GM19372 (cell line): ENCODE results near the gene FOXC1.

ENCODE experiments used
- ATAC-seq: cut with Tn5 transposase; IDR thresholded peaks from one replicate; pipeline ENCODE4 v1.9.1; 2021; ENCODE audit warnings: mild to moderate bottlenecking, low read depth, moderate library complexity; ENCODE audit not compliant: unreplicated experiment

Gene FOXC1

GRCh38 chr6:1581120-1581991 lies 28.4 kb upstream of the FOXC1 start:
- ATAC-seq = no peak

GRCh38 chr6:1584146-1584545 lies 25.6 kb upstream of the FOXC1 start:
- ATAC-seq = no peak

GRCh38 chr6:1584996-1585668 lies 24.6 kb upstream of the FOXC1 start:
- no peak for ATAC-seq

GRCh38 chr6:1585669-1586049 lies 24.1 kb upstream of the FOXC1 start:
- ATAC-seq = no peak

- ATAC-seq = no peak
Measured at GRCh38 chr6:1586256-1586655, 23.5 kb upstream of the FOXC1 start.

GRCh38 chr6:1586861-1587450 lies 22.8 kb upstream of the FOXC1 start:
- ATAC-seq = no peak

GRCh38 chr6:1587546-1587945 lies 22.2 kb upstream of the FOXC1 start:
- no peak for ATAC-seq

- no peak for ATAC-seq
Measured at GRCh38 chr6:1587977-1588376, 21.7 kb upstream of the FOXC1 start.

GRCh38 chr6:1589208-1589607 lies 20.5 kb upstream of the FOXC1 start:
- no peak for ATAC-seq

DNA sequence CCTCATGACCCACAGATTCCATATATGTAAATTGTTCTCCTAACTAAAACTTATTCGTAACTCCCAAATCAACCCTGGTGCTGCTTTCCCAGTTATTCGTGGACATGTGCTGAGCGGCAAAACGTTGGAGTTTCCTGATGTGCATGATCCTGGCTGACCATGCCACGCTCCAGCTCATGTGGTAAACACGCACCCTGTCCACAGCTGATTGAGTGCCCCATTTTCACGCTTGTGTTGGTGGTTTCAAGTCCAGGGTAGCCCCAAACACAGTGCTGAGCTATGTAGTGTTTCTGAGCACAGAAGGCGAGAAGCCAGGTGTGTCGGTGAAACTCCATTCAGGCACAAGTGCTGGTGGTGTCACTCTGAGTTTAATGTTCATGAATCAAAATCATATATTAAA lies 19.1 kb upstream of the FOXC1 start:
- no peak for ATAC-seq

- ATAC-seq = no peak
Measured at GRCh38 chr6:1591243-1591642, 18.5 kb upstream of the FOXC1 start.

DNA sequence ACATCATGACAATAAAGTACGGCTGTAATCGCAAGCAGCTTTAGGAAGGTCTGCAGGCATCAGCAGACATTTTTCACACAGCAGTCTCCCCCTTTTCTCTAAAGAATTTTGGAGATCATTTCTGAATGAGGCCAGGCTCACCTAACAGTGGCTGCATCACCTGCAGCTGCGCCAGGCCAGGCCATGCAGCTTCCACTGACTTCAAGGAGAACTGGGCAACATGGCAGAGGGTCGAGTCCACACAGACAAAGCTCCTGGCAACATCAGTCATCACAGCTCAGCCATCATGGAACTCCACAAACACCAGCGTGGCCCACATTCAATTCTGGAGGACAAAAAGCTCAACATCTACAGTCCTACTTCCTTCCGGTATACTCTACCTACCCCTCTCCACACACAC lies 17.8 kb upstream of the FOXC1 start:
- ATAC-seq = no peak

DNA sequence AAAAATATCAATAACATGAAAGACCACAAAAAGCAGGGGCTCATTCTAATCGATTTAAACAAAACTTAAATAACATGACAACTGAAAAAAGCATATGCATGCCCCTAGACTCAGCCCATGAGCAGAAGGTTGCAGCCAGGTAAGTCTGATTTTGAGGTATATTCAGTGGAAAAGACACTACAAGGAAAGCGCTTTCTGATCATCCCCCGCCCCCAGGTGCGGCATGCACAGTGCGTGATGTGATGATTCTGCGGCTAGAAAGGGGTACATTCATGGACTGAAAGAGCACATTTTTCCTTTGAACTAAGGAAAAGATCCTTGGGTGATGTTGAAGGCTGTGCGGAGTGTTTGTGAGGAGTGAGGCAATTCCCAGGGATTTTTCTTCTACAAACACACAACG lies 16.9 kb upstream of the FOXC1 start:
- no peak for ATAC-seq

- ATAC-seq = no peak
Measured at GRCh38 chr6:1593286-1593957, 16.3 kb upstream of the FOXC1 start.

- no peak for ATAC-seq
Measured at GRCh38 chr6:1593958-1594314, 15.8 kb upstream of the FOXC1 start.

DNA sequence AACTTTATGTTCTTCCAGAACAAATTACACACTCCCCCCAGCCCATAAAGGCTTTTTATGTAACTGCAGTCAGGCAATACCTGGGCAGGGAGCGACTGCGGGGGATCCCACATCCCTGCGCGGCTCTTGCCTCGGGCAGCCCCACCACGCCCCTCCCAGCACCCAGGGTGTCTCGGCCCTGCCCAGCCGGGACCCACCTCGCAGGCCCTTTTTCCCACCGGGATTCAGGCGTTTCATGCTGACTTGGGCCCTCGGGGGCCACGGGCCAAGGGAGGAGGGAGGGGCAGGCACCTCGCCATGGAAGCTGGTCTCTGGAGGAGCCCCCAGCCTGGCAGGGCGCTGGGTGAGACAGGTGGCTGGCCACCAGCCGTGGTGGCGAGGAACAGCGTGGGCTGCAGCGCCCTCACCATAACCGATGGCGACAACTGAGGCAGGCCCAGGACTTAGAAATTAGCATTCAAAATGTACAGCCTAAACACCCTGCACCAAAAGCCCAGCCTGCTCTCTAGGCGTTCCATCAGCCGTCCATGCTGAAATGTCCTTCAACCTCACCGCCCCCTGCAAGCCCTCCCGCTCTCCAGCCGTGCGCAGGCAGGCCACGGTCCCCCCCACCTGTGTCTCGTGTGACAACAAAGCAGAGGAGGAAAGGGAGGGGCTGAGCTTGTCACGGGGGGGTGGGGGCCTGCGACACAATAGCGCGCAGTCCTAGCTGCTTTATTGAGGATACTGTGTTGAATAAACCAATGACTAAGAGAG lies 15.1 kb upstream of the FOXC1 start:
- no peak for ATAC-seq

DNA sequence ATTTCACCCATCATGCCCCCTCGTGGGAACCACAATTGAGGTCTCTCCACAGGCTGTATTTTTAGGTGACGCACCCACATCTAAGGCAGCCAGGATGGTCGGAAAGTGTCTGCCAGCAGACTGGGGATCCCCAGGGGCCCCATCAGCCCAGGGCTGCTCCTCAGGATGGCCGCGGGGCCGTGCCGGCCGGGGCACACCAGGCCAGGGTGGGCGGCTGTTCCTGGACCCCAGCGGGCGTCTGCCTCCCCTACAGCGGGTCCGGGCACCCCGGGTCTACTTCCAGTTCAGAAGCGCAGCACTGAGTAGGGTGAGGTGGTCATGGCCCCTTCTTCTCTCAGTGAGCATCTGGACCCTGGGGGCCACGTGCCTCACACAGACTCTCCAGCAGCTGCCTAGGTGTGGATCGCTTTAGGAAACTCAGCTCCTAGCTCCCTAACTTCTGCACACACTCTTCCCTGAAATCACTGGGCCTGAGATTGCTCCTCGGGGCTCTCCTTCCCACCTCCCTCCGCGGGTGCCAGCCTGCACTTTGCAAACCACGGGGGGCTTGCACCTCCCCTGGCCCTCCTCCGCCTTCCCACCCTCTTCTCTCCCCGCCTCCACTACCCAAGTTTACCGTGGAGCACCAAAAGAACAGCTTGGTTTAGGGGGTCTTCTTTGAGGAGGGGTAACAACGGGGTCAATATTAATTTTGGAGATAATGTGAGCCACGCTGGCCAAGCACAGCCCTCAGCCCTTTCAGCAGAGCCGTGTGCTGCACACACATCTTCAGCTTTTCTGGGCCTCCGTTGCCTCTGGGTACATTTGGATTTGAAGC lies 14.2 kb upstream of the FOXC1 start:
- ATAC-seq = no peak

DNA sequence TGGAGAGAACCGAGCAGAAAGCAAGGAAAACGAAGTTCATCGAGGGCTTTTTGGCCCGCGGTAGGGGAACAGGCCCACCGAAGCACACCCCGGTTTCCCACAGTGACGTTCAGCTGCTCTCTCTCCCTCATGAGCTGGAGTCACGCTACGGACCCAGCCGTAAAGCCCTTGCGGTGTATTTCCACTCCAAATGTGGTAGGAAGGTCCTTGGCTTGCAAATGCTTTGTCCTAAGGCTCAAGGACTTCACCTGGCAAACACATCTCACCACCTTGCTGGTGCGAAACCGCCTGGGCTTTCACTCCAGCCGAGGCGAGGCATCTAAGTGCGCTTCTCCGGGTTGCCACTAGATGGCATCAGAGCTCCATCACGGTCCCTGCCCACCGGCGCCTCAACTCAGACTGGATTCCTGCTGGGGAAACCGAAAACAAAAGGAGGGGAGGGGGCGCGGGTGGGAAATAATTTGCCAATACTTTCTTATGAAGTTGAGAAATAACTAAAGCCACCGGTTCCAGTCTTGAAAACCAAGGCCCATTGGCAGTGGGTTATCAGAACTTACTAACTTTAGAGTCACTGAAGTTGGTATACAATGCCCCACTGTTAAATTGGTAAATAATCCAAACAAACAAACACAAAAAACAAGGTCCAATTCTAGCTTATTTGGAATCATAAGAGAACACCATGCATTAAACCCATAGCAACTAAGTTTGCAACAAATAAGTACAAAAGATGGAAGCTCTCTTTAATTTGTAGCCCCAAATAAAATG lies 13.4 kb upstream of the FOXC1 start:
- no peak for ATAC-seq
